ENCODE results near the gene CXCR3. TPM values are rescaled to one million over a fixed set of nuclear protein-coding genes. Genes with fewer than 3 reads are reported as not detected.

Gene CXCR3
- not detected in 2 replicates for total RNA-seq

GRCh38 chrX:71618303-71618721, at the start of gene CXCR3:
TSS of gene CXCR3 (minus strand) at chrX:71618511. CDS start at chrX:71618449, 62 bp downstream.

GRCh38 chrX:71667328-71668247, 49.3 kb upstream of the CXCR3 start, which contains the start of gene LOC101059915:
TSS of gene LOC101059915 (plus strand) at chrX:71667546.

GRCh38 chrX:71578253-71579135, 39.8 kb downstream of the CXCR3 start, which contains the start of gene GCNA:
TSS of gene GCNA (plus strand) at chrX:71578437. CDS start at chrX:71580822, 2,385 bp downstream.

Other genes starting within 250 kb of the CXCR3 start
- 27.2 and 35.3 TPM in 2 replicates for gene OGT, start 85.4 kb downstream of the CXCR3 start, total RNA-seq
- 0.35 and 1.6 TPM in 2 replicates for gene GCNA, start 40.1 kb downstream of the CXCR3 start, total RNA-seq
- gene CXorf49, start 99.8 kb upstream of the CXCR3 start, total RNA-seq = not detected in 2 replicates
- gene CXorf49B, start 144.8 kb upstream of the CXCR3 start, total RNA-seq = not detected in 2 replicates